ENCODE data around the gene PCDHB11.
"Not testable (repeated sequence)": the region's sequence is repeated elsewhere in the genome, so short reads cannot be mapped to it uniquely, and the experiment has no call there.

DNA sequence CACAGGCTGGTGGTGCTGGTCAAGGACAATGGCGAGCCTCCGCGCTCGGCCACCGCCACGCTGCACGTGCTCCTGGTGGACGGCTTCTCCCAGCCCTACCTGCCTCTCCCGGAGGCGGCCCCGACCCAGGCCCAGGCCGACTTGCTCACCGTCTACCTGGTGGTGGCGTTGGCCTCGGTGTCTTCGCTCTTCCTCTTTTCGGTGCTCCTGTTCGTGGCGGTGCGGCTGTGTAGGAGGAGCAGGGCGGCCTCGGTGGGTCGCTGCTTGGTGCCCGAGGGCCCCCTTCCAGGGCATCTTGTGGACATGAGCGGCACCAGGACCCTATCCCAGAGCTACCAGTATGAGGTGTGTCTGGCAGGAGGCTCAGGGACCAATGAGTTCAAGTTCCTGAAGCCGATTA, 16.6 kb downstream of the PCDHB11 start:
- TF ChIP-seq, protein P1, sequence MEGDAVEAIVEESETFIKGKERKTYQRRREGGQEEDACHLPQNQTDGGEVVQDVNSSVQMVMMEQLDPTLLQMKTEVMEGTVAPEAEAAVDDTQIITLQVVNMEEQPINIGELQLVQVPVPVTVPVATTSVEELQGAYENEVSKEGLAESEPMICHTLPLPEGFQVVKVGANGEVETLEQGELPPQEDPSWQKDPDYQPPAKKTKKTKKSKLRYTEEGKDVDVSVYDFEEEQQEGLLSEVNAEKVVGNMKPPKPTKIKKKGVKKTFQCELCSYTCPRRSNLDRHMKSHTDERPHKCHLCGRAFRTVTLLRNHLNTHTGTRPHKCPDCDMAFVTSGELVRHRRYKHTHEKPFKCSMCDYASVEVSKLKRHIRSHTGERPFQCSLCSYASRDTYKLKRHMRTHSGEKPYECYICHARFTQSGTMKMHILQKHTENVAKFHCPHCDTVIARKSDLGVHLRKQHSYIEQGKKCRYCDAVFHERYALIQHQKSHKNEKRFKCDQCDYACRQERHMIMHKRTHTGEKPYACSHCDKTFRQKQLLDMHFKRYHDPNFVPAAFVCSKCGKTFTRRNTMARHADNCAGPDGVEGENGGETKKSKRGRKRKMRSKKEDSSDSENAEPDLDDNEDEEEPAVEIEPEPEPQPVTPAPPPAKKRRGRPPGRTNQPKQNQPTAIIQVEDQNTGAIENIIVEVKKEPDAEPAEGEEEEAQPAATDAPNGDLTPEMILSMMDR (IDR thresholded peaks at IDR 0.05; ENCODE audit: low read length) = not testable (repeated sequence)
- not testable (repeated sequence) for TF ChIP-seq EZH2 (optimal IDR thresholded peaks at IDR 0.05; ENCODE audit: low read depth, low read length); EZH2phosphoT487 (IDR thresholded peaks at IDR 0.05; ENCODE audit: low read length)

Data from MM.1S (cell line).